SK-N-SH (cell line): ENCODE data around the gene ACACB.

ENCODE experiments used
- CHD2 ChIP-seq: fragments of 150-350 bp; IDR thresholded peaks from 2 replicates; pipeline ENCODE4 v1.6.1; 2018; ENCODE audit warnings: low read length; ENCODE audit not compliant: partially characterized antibody
- EP300 ChIP-seq, 2 experiments: IDR thresholded peaks; 2 replicates each; pipeline versions ENCODE4 v1.4.0 to v1.6.1; 2012; ENCODE audit warnings: borderline replicate concordance in 1 of 2, low read depth in 1 of 2, low read length in 1 of 2
- POLR2AphosphoS5 ChIP-seq: IDR thresholded peaks from 2 replicates; pipeline ENCODE4 v1.6.1; 2012; ENCODE audit warnings: low read depth, low read length
- SIN3A ChIP-seq: IDR thresholded peaks from 2 replicates; pipeline ENCODE4 v1.6.1; 2012; ENCODE audit warnings: low read depth, mild to moderate bottlenecking, low read length, moderate library complexity, borderline replicate concordance
- TF ChIP-seq, protein P1 (sequence below): fragments of 150-350 bp; IDR thresholded peaks from 2 replicates; pipeline ENCODE4 v1.6.1; 2016; ENCODE audit warnings: mild to moderate bottlenecking, low read depth, low read length

DNA sequence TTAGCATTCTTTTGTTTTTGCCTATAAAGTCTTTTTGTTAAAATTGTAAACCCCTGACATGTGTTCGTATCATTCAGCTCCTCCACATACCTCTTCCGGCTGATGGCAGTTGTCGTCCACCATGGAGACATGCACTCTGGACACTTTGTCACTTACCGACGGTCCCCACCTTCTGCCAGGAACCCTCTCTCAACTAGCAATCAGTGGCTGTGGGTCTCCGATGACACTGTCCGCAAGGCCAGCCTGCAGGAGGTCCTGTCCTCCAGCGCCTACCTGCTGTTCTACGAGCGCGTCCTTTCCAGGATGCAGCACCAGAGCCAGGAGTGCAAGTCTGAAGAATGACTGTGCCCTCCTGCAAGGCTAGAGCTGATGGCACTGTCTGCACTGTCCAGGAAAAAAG lies 30.8 kb upstream of the ACACB start:
- TF ChIP-seq POLR2AphosphoS5: no peak
- TF ChIP-seq, protein P1, sequence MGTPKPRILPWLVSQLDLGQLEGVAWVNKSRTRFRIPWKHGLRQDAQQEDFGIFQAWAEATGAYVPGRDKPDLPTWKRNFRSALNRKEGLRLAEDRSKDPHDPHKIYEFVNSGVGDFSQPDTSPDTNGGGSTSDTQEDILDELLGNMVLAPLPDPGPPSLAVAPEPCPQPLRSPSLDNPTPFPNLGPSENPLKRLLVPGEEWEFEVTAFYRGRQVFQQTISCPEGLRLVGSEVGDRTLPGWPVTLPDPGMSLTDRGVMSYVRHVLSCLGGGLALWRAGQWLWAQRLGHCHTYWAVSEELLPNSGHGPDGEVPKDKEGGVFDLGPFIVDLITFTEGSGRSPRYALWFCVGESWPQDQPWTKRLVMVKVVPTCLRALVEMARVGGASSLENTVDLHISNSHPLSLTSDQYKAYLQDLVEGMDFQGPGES: no peak
- TF ChIP-seq EP300 (IDR thresholded peaks at IDR 0.05; ENCODE audit: borderline replicate concordance in 1 of 2, low read depth in 1 of 2, low read length in 1 of 2): no peak
- TF ChIP-seq SIN3A: no peak
- no peak for TF ChIP-seq CHD2
